Glutamatergic neuron (in vitro differentiated cells): Measurements from ENCODE around the gene ASGR2. TPM values are rescaled to one million over a fixed set of nuclear protein-coding genes. Genes with fewer than 3 reads are reported as not detected.
A peak's percentile ranks its signal among the peaks of the same experiment; 100 is the strongest.

Source experiments
- DNase-seq: peaks from one replicate; pipeline ENCODE4 v3.0.0; 2022
- H3K27ac Mint-ChIP-seq: one replicate; pipeline ENCODE4 v1.8.0; 2020; ENCODE audit warnings: mild to moderate bottlenecking, mixed read lengths, inconsistent platforms; ENCODE audit not compliant: unreplicated experiment
- H3K27me3 Mint-ChIP-seq: one replicate; pipeline ENCODE4 v1.8.0; 2020; ENCODE audit warnings: mild to moderate bottlenecking, moderate library complexity, mixed read lengths, inconsistent platforms; ENCODE audit not compliant: unreplicated experiment
- H3K36me3 Mint-ChIP-seq: one replicate; pipeline ENCODE4 v1.8.0; 2020; ENCODE audit warnings: mild to moderate bottlenecking, mixed read lengths, inconsistent platforms; ENCODE audit not compliant: unreplicated experiment
- H3K4me1 Mint-ChIP-seq: one replicate; pipeline ENCODE4 v1.8.0; 2020; ENCODE audit warnings: mild to moderate bottlenecking, low read depth, mixed read lengths, inconsistent platforms; ENCODE audit not compliant: unreplicated experiment
- H3K4me3 Mint-ChIP-seq: one replicate; pipeline ENCODE4 v1.8.0; 2020; ENCODE audit warnings: mild to moderate bottlenecking, mixed read lengths, inconsistent platforms; ENCODE audit not compliant: unreplicated experiment
- H3K9me3 Mint-ChIP-seq: one replicate; pipeline ENCODE4 v1.8.0; 2020; ENCODE audit warnings: mild to moderate bottlenecking, moderate library complexity, mixed read lengths, inconsistent platforms; ENCODE audit not compliant: unreplicated experiment
- total RNA-seq: library from RNA; stranded (reverse); fragmentation: NEBNext Ultra II Directional; extraction: Animal tissue kit (Norgen Biotek cat#: 25700); gene quantifications from one replicate; pipeline ENCODE4 v1.2.1, GENCODE V29; 2021; ENCODE audit not compliant: unreplicated experiment
- TF ChIP-seq, protein P1 (sequence below): fragments of 200-600 bp; sonication (generic); IDR thresholded peaks from one replicate; pipeline ENCODE4 v1.5.0; 2021; ENCODE audit not compliant: partially characterized antibody, unreplicated experiment

The ASGR2 gene
- total RNA-seq, 1 donor from 2014 or later: not detected

DNA sequence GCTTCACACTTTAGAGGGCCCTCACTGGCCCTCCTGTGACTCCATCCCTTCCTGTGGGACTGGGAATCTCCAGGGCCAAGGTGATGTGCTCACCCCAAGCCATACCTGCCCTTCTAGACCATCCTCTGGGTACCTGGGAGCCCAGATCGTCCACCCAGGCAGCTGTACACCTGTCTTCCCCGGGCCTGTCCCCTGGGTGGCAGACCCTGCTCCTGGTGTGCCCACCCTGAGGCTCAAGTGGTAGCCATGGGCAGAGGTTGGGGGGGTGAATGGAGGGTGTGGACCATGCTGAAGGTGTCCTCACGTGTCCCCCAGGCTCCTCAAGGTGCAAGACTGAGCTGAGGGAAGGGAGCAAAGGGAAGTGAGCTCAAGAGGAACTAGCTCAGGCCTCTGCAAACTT, 43.9 kb downstream of the ASGR2 start:
- H3K27ac Mint-ChIP-seq: no peak overlapping the region
- no peak overlapping the region for H3K4me3 Mint-ChIP-seq
- DNase-seq: no peak
- peaks cover 18% of the 10 kb centered on the region for H3K36me3 Mint-ChIP-seq
- TF ChIP-seq, protein P1, sequence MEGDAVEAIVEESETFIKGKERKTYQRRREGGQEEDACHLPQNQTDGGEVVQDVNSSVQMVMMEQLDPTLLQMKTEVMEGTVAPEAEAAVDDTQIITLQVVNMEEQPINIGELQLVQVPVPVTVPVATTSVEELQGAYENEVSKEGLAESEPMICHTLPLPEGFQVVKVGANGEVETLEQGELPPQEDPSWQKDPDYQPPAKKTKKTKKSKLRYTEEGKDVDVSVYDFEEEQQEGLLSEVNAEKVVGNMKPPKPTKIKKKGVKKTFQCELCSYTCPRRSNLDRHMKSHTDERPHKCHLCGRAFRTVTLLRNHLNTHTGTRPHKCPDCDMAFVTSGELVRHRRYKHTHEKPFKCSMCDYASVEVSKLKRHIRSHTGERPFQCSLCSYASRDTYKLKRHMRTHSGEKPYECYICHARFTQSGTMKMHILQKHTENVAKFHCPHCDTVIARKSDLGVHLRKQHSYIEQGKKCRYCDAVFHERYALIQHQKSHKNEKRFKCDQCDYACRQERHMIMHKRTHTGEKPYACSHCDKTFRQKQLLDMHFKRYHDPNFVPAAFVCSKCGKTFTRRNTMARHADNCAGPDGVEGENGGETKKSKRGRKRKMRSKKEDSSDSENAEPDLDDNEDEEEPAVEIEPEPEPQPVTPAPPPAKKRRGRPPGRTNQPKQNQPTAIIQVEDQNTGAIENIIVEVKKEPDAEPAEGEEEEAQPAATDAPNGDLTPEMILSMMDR: no peak
- peaks cover under 1% of the 10 kb centered on the region for H3K4me1 Mint-ChIP-seq
- H3K9me3 Mint-ChIP-seq: peaks cover 21% of the 10 kb centered on the region
- H3K27me3 Mint-ChIP-seq: no peaks in the 10 kb centered on the region

DNA sequence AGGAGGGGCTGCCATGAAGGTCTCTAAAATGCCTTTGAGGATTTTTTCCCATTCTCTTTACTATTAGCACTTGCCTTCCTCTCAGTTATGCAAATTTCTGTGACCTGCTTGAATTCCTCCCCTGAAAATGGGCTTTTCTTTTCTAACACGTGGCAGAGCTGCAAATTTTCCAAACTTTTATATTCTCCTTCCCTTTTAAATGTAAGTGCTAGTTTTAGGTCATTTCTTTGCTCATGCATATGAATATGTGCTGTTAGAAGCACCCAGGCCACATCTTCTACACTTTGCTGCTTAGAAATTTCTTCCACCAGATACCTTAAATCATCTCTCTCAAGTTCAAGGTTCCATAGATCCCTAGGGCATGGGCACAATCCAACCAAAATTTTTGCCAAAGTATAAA, 46.4 kb downstream of the ASGR2 start:
- H3K36me3 Mint-ChIP-seq: peaks cover 18% of the 10 kb centered on the region
- DNase-seq: no peak
- TF ChIP-seq, protein P1: no peak
- H3K4me3 Mint-ChIP-seq: peak overlapping the region; percentile 14
- H3K27me3 Mint-ChIP-seq: no peaks in the 10 kb centered on the region
- peaks cover 29% of the 10 kb centered on the region for H3K9me3 Mint-ChIP-seq
- peaks cover 13% of the 10 kb centered on the region for H3K4me1 Mint-ChIP-seq
- no peak overlapping the region for H3K27ac Mint-ChIP-seq

DNA sequence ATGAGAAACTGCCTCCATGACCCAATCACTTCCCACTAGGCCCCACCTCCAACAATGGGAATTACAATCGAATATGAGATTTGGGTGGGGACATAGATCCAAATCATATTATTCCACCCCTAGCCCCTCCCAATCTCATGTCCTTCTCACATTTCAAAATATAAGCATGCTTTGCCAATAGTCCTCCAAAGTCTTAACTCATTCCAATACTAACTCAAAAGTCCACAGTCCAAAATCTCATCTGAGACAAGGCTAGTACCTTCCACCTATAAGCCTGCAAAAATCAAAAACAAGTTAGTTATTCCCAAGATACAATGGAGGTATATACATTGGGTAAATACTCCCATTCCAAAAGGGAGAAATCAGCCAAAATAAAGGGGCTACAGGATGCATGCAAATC, 47.4 kb downstream of the ASGR2 start:
- DNase-seq: no peak
- H3K27ac Mint-ChIP-seq: no peak overlapping the region
- no peak overlapping the region for H3K4me3 Mint-ChIP-seq
- TF ChIP-seq, protein P1: no peak
- H3K9me3 Mint-ChIP-seq: peaks cover 29% of the 10 kb centered on the region
- H3K36me3 Mint-ChIP-seq: peaks cover 18% of the 10 kb centered on the region
- no peaks in the 10 kb centered on the region for H3K27me3 Mint-ChIP-seq
- H3K4me1 Mint-ChIP-seq: peaks cover 18% of the 10 kb centered on the region

DNA sequence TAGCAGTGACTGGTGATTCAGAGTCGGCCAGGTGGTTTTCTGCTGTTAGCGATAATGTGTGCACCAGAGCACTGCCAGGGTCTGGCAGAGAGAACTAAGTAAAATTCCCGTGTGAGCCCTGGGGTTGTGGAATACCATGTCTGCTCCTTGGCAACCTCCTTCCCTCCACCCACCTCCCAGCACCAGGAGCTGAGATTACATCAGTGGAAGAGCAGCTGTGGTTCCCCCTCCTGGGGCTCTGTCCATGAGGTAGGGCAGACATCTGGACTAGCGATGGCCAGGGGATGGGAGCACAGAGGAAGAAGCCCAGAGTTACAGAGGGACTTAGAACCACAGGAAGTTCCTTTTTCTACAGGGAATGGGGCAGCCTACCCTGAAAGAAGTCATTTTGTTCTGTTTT, 50.4 kb downstream of the ASGR2 start:
- Mint-ChIP-seq H3K9me3 (peaks cover 23% of the 10 kb centered on the region), H3K4me3 (peak overlapping the region; percentile 56), H3K27me3 (no peaks in the 10 kb centered on the region), H3K27ac (peak overlapping the region; percentile 78), H3K4me1 (peaks cover 18% of the 10 kb centered on the region), H3K36me3 (peaks cover 18% of the 10 kb centered on the region)
- TF ChIP-seq, protein P1: no peak
- no peak for DNase-seq

DNA sequence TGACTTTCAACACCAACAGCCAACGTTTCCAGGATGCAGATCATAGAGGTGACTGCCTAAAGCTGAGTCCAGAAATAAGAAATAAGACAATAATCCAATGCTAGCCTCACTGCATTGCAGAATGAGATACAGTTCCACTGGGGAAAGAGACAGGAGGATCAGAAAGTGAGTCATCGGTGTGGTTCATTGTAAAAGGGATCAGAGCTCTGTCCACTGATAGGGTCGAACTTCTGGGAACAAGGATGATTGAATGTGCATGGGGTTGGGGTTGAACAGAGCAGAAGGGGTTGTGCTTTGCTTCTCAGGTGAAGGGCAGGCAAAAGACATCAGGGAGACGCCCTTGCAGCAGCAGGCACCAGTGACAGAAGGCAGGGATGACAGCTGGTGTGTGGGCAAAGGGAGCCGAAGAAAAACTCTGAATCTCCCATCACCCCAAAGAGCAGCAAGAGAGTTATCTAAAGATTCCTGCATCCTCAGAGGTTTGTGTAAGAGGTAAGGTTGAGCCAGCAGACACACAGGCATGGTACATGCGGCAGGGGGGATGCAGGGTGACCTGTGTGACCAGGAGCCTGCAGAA, 51.0 kb downstream of the ASGR2 start:
- TF ChIP-seq, protein P1: no peak
- Mint-ChIP-seq H3K4me3 (peak overlapping the region; percentile 56), H3K4me1 (peaks cover 18% of the 10 kb centered on the region), H3K36me3 (peaks cover 11% of the 10 kb centered on the region), H3K27me3 (no peaks in the 10 kb centered on the region), H3K9me3 (peaks cover 19% of the 10 kb centered on the region), H3K27ac (peak overlapping the region; percentile 78)
- DNase-seq: no peak
